SK-N-SH treated with all-trans-retinoic acid at 6 μM for 48 hours (cell line): Measurements from ENCODE around the gene C3orf62.
"Not testable (repeated sequence)": the region's sequence is repeated elsewhere in the genome, so short reads cannot be mapped to it uniquely, and the experiment has no call there.

ENCODE experiments used
- ATAC-seq: fragments of 200-7000 bp; cut with Tn5 transposase; 3 replicates; pipeline ENCODE4 v1.9.1; 2020; ENCODE audit warnings: mild to moderate bottlenecking, moderate library complexity
- ARNTL ChIP-seq: fragments of 450-650 bp; formaldehyde crosslinking; IDR thresholded peaks from 2 replicates; pipeline ENCODE4 v1.5.0; 2020; ENCODE audit warnings: low read depth, mild to moderate bottlenecking, moderate library complexity, borderline replicate concordance
- BACH2 ChIP-seq: fragments of 250-450 bp; sonication (Bioruptor Pico); IDR thresholded peaks from 2 replicates; pipeline ENCODE4 v1.9.0; 2021; ENCODE audit warnings: mild to moderate bottlenecking, borderline replicate concordance
- CSDC2 ChIP-seq: fragments of 250-450 bp; sonication (Bioruptor Pico); IDR thresholded peaks from 2 replicates; pipeline ENCODE4 v1.5.0; 2020; ENCODE audit warnings: mild to moderate bottlenecking, moderate library complexity
- ESRRG ChIP-seq: fragments of 250-450 bp; sonication (Bioruptor Pico); IDR thresholded peaks from 2 replicates; pipeline ENCODE4 v1.6.1; 2021; ENCODE audit warnings: mild to moderate bottlenecking
- GLIS3 ChIP-seq: fragments of 250-450 bp; sonication (Bioruptor Pico); IDR thresholded peaks from 2 replicates; pipeline ENCODE4 v1.5.0; 2020; ENCODE audit warnings: mild to moderate bottlenecking, moderate library complexity
- ISL1 ChIP-seq: fragments of 250-450 bp; sonication (Bioruptor Pico); IDR thresholded peaks from 2 replicates; pipeline ENCODE4 v2.1.2; 2022; ENCODE audit warnings: mild to moderate bottlenecking, moderate library complexity
- OSR1 ChIP-seq: fragments of 250-450 bp; sonication (Bioruptor Pico); IDR thresholded peaks from 2 replicates; pipeline ENCODE4 v1.8.0; 2022; ENCODE audit warnings: moderate library complexity, mild to moderate bottlenecking, inconsistent platforms
- PPARA ChIP-seq: fragments of 250-450 bp; sonication (Bioruptor Pico); IDR thresholded peaks from 2 replicates; pipeline ENCODE4 v1.5.0; 2020; ENCODE audit warnings: mild to moderate bottlenecking, borderline replicate concordance
- RARB ChIP-seq: fragments of 250-450 bp; sonication (Bioruptor Pico); IDR thresholded peaks from 2 replicates; pipeline ENCODE4 v1.8.0; 2021; ENCODE audit warnings: mild to moderate bottlenecking, moderate library complexity
- SNAI2 ChIP-seq: fragments of 250-450 bp; sonication (Bioruptor Pico); IDR thresholded peaks from 2 replicates; pipeline ENCODE4 v1.5.0; 2020; ENCODE audit warnings: mild to moderate bottlenecking, moderate library complexity
- TCF4 ChIP-seq: fragments of 250-450 bp; sonication (Bioruptor Pico); IDR thresholded peaks from 2 replicates; pipeline ENCODE4 v1.8.0; 2021; ENCODE audit warnings: mild to moderate bottlenecking, moderate library complexity, borderline replicate concordance
- TOX ChIP-seq: fragments of 250-450 bp; sonication (Bioruptor Pico); IDR thresholded peaks from 2 replicates; pipeline ENCODE4 v1.8.0; 2021; ENCODE audit warnings: mild to moderate bottlenecking, moderate library complexity, borderline replicate concordance
- ZC3H10 ChIP-seq: fragments of 250-450 bp; sonication (Bioruptor Pico); IDR thresholded peaks from 2 replicates; pipeline ENCODE4 v1.5.1; 2021; ENCODE audit warnings: mild to moderate bottlenecking, moderate library complexity
- ZNF565 ChIP-seq: fragments of 450-650 bp; formaldehyde crosslinking; conservative IDR thresholded peaks from 2 replicates; pipeline ENCODE4 v1.5.0; 2020; ENCODE audit warnings: low read depth, mild to moderate bottlenecking, moderate library complexity
- TF ChIP-seq, protein P1 (sequence below): fragments of 250-450 bp; sonication (Bioruptor Pico); IDR thresholded peaks from 2 replicates; pipeline ENCODE4 v1.8.0; 2020; ENCODE audit warnings: mild to moderate bottlenecking, moderate library complexity, borderline replicate concordance
- TF ChIP-seq, protein P2 (sequence below): fragments of 250-450 bp; sonication (Bioruptor Pico); IDR thresholded peaks from 2 replicates; pipeline ENCODE4 v1.8.0; 2021; ENCODE audit warnings: low read depth, mild to moderate bottlenecking, moderate library complexity, borderline replicate concordance
- TF ChIP-seq, protein P3 (sequence below): fragments of 250-450 bp; sonication (Bioruptor Pico); IDR thresholded peaks from 2 replicates; pipeline ENCODE4 v1.5.1; 2020; ENCODE audit warnings: low read depth, mild to moderate bottlenecking, moderate library complexity
- TF ChIP-seq, protein P4 (sequence below): fragments of 250-450 bp; sonication (Bioruptor Pico); IDR thresholded peaks from 2 replicates; pipeline ENCODE4 v1.5.1; 2021; ENCODE audit warnings: mild to moderate bottlenecking, moderate library complexity

C3orf62 gene

DNA sequence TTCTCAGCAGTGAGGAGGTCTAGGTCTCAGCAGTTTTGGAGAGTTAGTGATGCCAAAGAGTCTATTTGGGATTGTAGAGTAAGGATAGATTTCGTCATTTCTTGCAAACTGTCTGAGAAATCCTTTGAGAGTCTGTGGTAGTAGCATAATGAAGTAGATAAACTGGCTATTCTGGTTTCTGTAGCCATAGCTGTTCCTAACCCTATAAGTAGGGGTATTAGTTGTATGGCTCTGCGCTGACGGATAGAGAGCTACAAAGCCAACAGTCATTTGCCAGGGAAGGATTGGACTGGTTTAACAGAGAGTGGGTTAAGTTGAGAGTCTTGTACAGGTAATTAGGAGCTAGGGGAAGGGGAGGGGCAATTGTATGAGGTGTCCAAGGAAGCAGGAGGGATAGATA is 55.0 kb downstream of the C3orf62 start:
- no peak for ATAC-seq
- TF ChIP-seq PPARA (no peak), ZNF565 (CRISPR knock-in tag) (no peak), TOX (CRISPR knock-in tag) (no peak), CSDC2 (CRISPR knock-in tag) (no peak), OSR1 (CRISPR knock-in tag) (no peak), SNAI2 (CRISPR knock-in tag) (no peak), ISL1 (CRISPR knock-in tag) (no peak), ESRRG (CRISPR knock-in tag) (no peak), BACH2 (no peak), RARB (CRISPR knock-in tag) (no peak), GLIS3 (CRISPR knock-in tag) (no peak), ARNTL (CRISPR knock-in tag) (no peak)
- TF ChIP-seq, protein P1, sequence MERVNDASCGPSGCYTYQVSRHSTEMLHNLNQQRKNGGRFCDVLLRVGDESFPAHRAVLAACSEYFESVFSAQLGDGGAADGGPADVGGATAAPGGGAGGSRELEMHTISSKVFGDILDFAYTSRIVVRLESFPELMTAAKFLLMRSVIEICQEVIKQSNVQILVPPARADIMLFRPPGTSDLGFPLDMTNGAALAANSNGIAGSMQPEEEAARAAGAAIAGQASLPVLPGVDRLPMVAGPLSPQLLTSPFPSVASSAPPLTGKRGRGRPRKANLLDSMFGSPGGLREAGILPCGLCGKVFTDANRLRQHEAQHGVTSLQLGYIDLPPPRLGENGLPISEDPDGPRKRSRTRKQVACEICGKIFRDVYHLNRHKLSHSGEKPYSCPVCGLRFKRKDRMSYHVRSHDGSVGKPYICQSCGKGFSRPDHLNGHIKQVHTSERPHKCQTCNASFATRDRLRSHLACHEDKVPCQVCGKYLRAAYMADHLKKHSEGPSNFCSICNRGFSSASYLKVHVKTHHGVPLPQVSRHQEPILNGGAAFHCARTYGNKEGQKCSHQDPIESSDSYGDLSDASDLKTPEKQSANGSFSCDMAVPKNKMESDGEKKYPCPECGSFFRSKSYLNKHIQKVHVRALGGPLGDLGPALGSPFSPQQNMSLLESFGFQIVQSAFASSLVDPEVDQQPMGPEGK (CRISPR knock-in tag) = no peak
- TF ChIP-seq, protein P2, sequence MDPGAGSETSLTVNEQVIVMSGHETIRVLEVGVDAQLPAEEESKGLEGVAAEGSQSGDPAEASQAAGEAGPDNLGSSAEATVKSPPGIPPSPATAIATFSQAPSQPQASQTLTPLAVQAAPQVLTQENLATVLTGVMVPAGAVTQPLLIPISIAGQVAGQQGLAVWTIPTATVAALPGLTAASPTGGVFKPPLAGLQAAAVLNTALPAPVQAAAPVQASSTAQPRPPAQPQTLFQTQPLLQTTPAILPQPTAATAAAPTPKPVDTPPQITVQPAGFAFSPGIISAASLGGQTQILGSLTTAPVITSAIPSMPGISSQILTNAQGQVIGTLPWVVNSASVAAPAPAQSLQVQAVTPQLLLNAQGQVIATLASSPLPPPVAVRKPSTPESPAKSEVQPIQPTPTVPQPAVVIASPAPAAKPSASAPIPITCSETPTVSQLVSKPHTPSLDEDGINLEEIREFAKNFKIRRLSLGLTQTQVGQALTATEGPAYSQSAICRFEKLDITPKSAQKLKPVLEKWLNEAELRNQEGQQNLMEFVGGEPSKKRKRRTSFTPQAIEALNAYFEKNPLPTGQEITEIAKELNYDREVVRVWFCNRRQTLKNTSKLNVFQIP = no peak
- TF ChIP-seq, protein P3, sequence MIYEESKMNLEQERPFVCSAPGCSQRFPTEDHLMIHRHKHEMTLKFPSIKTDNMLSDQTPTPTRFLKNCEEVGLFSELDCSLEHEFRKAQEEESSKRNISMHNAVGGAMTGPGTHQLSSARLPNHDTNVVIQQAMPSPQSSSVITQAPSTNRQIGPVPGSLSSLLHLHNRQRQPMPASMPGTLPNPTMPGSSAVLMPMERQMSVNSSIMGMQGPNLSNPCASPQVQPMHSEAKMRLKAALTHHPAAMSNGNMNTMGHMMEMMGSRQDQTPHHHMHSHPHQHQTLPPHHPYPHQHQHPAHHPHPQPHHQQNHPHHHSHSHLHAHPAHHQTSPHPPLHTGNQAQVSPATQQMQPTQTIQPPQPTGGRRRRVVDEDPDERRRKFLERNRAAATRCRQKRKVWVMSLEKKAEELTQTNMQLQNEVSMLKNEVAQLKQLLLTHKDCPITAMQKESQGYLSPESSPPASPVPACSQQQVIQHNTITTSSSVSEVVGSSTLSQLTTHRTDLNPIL (CRISPR knock-in tag) = no peak
- TF ChIP-seq, protein P4, sequence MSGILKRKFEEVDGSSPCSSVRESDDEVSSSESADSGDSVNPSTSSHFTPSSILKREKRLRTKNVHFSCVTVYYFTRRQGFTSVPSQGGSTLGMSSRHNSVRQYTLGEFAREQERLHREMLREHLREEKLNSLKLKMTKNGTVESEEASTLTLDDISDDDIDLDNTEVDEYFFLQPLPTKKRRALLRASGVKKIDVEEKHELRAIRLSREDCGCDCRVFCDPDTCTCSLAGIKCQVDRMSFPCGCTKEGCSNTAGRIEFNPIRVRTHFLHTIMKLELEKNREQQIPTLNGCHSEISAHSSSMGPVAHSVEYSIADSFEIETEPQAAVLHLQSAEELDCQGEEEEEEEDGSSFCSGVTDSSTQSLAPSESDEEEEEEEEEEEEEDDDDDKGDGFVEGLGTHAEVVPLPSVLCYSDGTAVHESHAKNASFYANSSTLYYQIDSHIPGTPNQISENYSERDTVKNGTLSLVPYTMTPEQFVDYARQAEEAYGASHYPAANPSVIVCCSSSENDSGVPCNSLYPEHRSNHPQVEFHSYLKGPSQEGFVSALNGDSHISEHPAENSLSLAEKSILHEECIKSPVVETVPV = no peak
- TF ChIP-seq, all 23 proteins: peak for 0

DNA sequence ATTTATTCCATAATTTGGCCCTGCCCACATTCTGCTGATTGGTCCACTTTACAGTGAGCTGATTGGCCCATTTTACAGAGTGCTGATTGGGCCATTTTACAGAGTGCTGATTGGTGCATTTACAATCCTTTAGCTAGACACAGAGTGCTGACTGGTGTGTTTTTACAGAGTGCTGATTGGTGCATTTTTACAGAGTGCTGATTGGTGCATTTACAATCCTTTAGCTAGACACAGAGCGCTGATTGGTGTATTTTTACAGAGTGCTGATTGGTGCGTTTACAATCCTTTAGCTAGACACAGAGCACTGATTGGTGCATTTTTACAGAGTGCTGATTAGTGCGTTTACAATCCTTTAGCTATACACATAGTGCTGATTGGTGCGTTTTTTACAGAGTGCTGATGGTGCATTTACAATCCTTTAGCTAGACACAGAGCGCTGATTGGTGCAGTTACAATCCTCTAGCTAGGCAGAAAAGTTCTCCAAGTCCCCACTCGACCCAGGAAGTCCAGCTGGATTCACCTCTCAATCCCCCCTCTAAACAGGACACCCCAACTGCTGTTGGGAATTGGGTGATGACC is 56.0 kb downstream of the C3orf62 start:
- ATAC-seq = not testable (repeated sequence)

DNA sequence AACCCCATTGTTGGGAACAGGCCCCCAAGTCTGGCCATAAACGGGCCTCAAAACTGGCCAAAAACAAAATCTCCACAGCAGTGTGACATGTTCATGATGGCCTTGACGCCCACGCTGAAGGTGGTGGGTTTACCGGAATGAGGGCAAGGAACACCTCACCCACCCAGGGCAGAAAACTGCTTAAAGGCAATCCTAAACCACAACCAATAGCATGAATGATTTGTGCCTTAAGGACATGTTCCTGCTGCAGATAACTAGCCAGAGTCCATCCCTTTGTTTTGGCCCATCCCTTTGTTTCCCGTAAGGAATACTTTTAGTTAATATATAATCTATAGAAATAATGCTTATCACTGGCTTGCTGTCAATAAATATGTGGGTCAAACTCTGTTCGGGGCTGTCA is 57.9 kb downstream of the C3orf62 start:
- TF ChIP-seq ISL1 (CRISPR knock-in tag) (no peak), RARB (CRISPR knock-in tag) (no peak), CSDC2 (CRISPR knock-in tag) (no peak), SNAI2 (CRISPR knock-in tag) (no peak), ZC3H10 (CRISPR knock-in tag) (no peak), ZNF565 (CRISPR knock-in tag) (no peak), TCF4 (CRISPR knock-in tag) (no peak), ARNTL (CRISPR knock-in tag) (no peak)
- no peak for ATAC-seq
